ENCODE measurements around the gene STAT3.

STAT3 gene

DNA sequence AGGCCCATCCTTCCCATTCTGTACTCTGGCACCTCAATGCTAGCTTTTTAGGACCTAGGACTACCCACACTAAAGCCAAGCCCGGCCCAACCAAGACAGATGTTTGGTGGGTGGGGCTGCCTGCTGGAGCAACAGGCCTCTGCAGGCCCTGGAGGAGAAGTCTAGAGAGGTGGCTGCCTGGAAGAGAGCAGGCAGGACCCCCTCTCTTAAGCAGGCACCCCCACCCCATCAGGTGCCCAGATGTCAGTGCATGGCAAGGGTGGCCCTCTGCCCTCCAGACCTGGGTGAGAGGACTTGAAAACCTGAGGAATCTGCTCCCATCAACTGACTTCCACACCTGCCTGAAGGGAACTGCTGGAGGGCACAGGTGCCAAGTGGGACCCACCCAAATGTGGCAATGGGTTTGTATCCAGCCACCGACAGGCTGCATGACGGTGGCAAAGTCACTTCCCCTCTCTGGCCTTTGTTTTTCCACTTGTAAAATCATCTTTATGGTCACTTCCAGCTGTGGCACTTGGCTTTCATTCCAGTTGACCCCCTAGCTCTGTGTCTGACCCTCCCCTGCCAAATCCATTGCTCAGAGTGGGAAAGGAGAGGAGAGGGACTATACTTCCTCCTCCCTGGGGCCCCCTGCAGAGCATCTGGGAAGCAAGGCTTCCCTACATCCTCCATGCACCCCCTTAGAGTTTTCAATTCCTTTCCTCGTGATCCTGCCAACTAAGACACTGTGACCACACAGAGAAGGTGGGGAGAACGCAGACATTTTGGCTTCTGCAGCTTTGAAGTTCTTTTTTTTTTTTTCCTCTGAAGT lies 101.6 kb downstream of the STAT3 start:
- TF ChIP-seq, protein P1, sequence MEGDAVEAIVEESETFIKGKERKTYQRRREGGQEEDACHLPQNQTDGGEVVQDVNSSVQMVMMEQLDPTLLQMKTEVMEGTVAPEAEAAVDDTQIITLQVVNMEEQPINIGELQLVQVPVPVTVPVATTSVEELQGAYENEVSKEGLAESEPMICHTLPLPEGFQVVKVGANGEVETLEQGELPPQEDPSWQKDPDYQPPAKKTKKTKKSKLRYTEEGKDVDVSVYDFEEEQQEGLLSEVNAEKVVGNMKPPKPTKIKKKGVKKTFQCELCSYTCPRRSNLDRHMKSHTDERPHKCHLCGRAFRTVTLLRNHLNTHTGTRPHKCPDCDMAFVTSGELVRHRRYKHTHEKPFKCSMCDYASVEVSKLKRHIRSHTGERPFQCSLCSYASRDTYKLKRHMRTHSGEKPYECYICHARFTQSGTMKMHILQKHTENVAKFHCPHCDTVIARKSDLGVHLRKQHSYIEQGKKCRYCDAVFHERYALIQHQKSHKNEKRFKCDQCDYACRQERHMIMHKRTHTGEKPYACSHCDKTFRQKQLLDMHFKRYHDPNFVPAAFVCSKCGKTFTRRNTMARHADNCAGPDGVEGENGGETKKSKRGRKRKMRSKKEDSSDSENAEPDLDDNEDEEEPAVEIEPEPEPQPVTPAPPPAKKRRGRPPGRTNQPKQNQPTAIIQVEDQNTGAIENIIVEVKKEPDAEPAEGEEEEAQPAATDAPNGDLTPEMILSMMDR (IDR thresholded peaks at IDR 0.05; ENCODE audit: control insufficient read depth, extremely low read depth, insufficient read depth) = no peak
- no peak overlapping the region for H3K4me3 ChIP-seq (ENCODE audit: low read depth, low read length)
- DNase-seq (ENCODE audit: low read depth) = no peak

DNA sequence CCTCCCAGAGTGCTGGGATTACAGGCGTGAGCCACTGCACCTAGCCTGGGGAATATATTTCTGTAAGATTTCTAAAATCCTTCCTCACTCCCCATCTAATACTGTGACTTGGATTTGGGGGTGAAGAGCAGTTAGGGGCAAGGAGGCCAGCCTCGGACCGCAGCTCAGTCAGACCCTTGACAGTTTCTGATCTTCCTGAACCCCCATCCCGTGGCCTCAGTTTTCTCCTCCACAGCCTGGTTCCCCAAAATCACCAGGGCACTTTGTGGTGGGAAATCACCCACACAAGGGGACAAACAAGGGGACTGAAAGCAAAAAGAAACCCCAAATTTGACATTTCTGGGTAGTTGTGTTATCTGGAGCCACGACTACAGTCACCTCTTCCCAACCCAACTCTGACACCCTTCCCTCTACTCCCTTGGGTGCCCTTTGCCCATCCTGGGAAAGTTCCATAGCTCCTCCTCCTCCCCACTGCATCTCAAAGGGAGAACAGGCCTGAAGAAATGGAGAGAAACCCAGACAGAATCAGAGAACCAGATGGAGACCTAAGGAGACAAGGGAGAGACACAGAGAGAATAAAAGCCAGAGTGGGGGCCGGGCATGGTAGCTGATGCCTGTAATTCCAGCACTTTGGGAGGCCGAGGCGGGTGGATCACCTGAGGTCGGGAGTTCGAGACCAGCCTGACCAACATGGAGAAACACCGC lies 102.7 kb downstream of the STAT3 start:
- H3K4me3 ChIP-seq (ENCODE audit: low read depth, low read length) = no peak overlapping the region
- TF ChIP-seq, protein P1 (IDR thresholded peaks at IDR 0.05; ENCODE audit: control insufficient read depth, extremely low read depth, insufficient read depth) = no peak
- no peak for DNase-seq (ENCODE audit: low read depth)

DNA sequence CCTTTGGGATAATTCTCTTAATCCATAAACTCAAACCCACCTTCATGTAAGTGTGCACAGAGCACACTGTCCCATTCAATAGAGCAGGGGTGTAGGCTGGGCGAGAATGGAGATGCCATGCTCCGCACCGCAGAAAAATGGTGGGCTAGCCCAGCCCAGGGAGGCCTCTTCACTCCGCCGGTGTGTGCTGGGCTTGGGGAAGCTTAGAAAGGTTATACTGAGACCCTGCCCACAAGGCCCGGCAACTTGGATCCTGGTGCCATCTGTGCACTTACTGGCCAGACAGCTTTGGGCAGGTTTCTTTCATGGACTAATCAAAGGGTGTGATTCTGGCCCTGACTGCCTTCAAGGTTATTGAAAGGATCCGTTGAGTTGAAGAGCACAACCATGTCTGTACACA lies 103.7 kb downstream of the STAT3 start:
- DNase-seq (ENCODE audit: low read depth) = no peak
- TF ChIP-seq, protein P1 (IDR thresholded peaks at IDR 0.05; ENCODE audit: control insufficient read depth, extremely low read depth, insufficient read depth) = no peak
- H3K4me3 ChIP-seq (ENCODE audit: low read depth, low read length) = no peak overlapping the region

DNA sequence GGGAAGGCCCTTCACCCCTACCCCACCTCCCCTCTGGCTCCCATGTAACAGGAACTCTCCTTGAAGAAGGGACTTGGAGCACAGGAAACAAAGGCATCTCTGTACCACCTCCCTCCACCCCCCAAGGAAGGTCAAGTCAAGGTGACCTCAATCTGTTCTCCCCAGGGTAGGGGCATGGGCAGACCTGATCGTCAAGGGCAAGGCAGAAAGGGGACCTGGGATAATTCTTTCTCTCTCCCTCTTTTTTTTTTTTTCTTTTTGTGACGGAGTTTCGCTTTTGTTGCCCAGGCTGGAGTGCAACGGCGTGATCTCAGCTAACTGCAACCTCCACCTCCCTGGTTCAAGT lies 104.2 kb downstream of the STAT3 start:
- no peak overlapping the region for H3K4me3 ChIP-seq (ENCODE audit: low read depth, low read length)
- no peak for DNase-seq (ENCODE audit: low read depth)
- TF ChIP-seq, protein P1 (IDR thresholded peaks at IDR 0.05; ENCODE audit: control insufficient read depth, extremely low read depth, insufficient read depth) = no peak

DNA sequence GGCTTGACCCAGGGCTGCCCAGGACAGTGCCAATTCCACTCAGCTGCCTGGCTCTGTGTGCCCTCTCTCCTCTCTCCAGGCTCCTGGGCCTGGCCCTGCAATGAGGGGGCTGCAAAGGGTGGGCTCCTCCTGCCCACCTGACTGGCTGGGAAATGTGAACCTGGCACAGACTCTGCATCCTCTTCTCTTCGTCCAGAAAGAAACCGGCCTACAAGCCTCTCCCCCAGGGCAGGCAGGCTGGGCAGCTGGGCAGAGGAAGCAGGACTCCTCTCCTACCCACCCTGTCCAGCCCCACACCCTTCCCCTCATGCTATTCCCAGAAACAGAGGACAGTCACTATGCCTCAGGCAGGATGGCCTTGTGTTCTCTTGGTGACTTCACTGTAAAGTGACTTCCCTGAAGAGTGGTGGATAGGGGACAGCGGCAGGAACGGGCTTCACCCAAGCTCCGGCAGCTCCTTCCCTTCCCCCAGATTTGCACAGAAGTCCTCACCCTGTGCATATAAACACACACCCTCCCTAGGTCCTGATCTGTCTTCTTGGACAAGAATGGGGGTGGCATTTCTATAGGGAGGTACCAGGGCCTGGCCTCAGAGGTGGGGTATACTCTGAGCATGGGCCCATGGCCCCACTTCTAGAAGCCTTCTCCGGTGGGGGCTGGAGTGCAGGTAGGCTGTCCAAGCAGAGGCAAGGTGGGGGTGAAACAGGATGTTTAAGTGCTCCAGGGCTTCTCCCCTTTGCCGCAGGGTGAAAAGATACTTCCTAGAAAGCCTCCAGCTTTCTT lies 104.8 kb downstream of the STAT3 start:
- TF ChIP-seq, protein P1 (IDR thresholded peaks at IDR 0.05; ENCODE audit: control insufficient read depth, extremely low read depth, insufficient read depth) = no peak
- H3K4me3 ChIP-seq (ENCODE audit: low read depth, low read length) = no peak overlapping the region
- DNase-seq (ENCODE audit: low read depth) = no peak

DNA sequence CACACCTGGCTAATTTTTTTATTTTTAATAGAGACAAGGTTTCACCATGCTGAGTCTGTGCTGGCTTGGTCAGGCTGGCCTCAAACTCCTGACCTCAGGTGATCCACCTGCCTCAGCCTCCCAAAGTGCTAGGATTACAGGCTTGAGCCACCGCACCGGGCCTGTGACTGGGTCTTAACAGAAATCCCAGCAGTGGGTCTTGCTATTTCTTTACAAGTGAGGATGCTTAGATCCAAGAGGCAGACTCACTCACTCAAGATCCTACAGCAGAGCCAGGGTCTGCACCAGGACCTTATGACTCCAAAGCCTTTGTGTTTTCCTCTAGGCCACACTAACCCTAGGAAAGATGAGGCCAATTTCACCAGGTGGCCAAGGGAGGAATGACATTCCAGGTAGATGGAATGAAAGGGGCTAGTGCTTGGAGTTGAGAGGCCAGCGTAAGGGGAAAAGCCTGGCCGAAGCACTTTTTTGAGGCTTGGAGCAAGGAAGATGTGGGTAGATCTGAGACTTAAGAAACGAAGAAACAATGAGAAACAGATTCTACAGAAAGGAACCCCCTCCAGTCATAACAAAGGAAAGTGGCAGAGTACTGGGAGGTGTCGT lies 105.7 kb downstream of the STAT3 start:
- no peak overlapping the region for H3K4me3 ChIP-seq (ENCODE audit: low read depth, low read length)
- DNase-seq (ENCODE audit: low read depth) = no peak
- TF ChIP-seq, protein P1 (IDR thresholded peaks at IDR 0.05; ENCODE audit: control insufficient read depth, extremely low read depth, insufficient read depth) = no peak
